ENCODE results near the gene TSEN2. TPM values are rescaled to one million over a fixed set of nuclear protein-coding genes. Genes with fewer than 3 reads are reported as not detected.

The TSEN2 gene
- total RNA-seq, 1 donor from 2014 or later: 21.3 TPM

- Histone ChIP-seq H4K20me1 (ENCODE audit: low read depth) (no peaks in the 10 kb centered on the region), H2AFZ (replicated peaks) (no peak overlapping the region), H3K4me1 (peaks cover 5% of the 10 kb centered on the region), H3K9me3 (ENCODE audit: low read depth) (no peaks in the 10 kb centered on the region), H3K4me2 (no peak overlapping the region), H3K27ac (no peak overlapping the region), H3K36me3 (no peaks in the 10 kb centered on the region), H3K9ac (no peak overlapping the region), H3K4me3 (no peak overlapping the region), H3F3A (ENCODE audit: low read depth) (no peaks in the 10 kb centered on the region), H3K27me3 (peaks cover 21% of the 10 kb centered on the region), H3K79me2 (ENCODE audit: low read depth) (no peaks in the 10 kb centered on the region)
- Mint-ChIP-seq H3K36me3 (no peaks in the 10 kb centered on the region), H3K27me3 (ENCODE audit: insufficient read depth, low read depth) (no peaks in the 10 kb centered on the region), H3K4me1 (peaks cover 5% of the 10 kb centered on the region), H3K27ac (no peak overlapping the region), H3K4me3 (no peak overlapping the region), H3K9me3 (no peaks in the 10 kb centered on the region)
- DNase-seq (ENCODE audit: low spot score): no peak
- TF ChIP-seq EZH2phosphoT487 (IDR thresholded peaks at IDR 0.05) (no peak), EZH2 (IDR thresholded peaks at IDR 0.05) (no peak), CTCF (IDR thresholded peaks at IDR 0.05) (no peak)
Measured at GRCh38 chr3:12549971-12550760, 65.9 kb downstream of the TSEN2 start.

GRCh38 chr3:12553921-12554391 is 69.7 kb downstream of the TSEN2 start:
- H3K36me3 Mint-ChIP-seq: no peaks in the 10 kb centered on the region
- no peaks in the 10 kb centered on the region for H3K36me3 ChIP-seq
- H2AFZ ChIP-seq (replicated peaks): peak overlapping the region; percentile 86
- H3K9ac ChIP-seq: no peak overlapping the region
- DNase-seq (ENCODE audit: low spot score): peak; percentile 24
- no peak overlapping the region for H3K27ac Mint-ChIP-seq
- peaks cover 18% of the 10 kb centered on the region for H4K20me1 ChIP-seq (ENCODE audit: low read depth)
- no peaks in the 10 kb centered on the region for H3K9me3 Mint-ChIP-seq
- H3K4me3 Mint-ChIP-seq: no peak overlapping the region
- H3K4me1 ChIP-seq: peaks cover 12% of the 10 kb centered on the region
- peak overlapping the region; percentile 57 for H3K4me2 ChIP-seq
- peaks cover 21% of the 10 kb centered on the region for H3K27me3 ChIP-seq
- H3K4me1 Mint-ChIP-seq: peaks cover 15% of the 10 kb centered on the region
- H3K79me2 ChIP-seq (ENCODE audit: low read depth): peaks cover 20% of the 10 kb centered on the region
- peak overlapping the region; percentile 31 for H3K4me3 ChIP-seq
- H3F3A ChIP-seq (ENCODE audit: low read depth): peaks cover 3% of the 10 kb centered on the region
- TF ChIP-seq EZH2 (IDR thresholded peaks at IDR 0.05): no peak
- no peak for TF ChIP-seq CTCF (IDR thresholded peaks at IDR 0.05)
- TF ChIP-seq EZH2phosphoT487 (IDR thresholded peaks at IDR 0.05): no peak
- no peak overlapping the region for H3K27ac ChIP-seq
- no peaks in the 10 kb centered on the region for H3K27me3 Mint-ChIP-seq (ENCODE audit: insufficient read depth, low read depth)
- H3K9me3 ChIP-seq (ENCODE audit: low read depth): no peaks in the 10 kb centered on the region

- H3K9me3 Mint-ChIP-seq: no peaks in the 10 kb centered on the region
- H3K36me3 ChIP-seq: no peaks in the 10 kb centered on the region
- TF ChIP-seq CTCF (IDR thresholded peaks at IDR 0.05) (no peak), EZH2 (IDR thresholded peaks at IDR 0.05) (no peak), EZH2phosphoT487 (IDR thresholded peaks at IDR 0.05) (no peak)
- H3K27ac Mint-ChIP-seq: peak overlapping the region; percentile 34
- peak overlapping the region; percentile 93 for H3K4me2 ChIP-seq
- H3K4me3 Mint-ChIP-seq: peak overlapping the region; percentile 86
- no peaks in the 10 kb centered on the region for H3K27me3 Mint-ChIP-seq (ENCODE audit: insufficient read depth, low read depth)
- DNase-seq (ENCODE audit: low spot score): no peak
- H3K79me2 ChIP-seq (ENCODE audit: low read depth): peaks cover 44% of the 10 kb centered on the region
- H3K27me3 ChIP-seq: peaks cover 11% of the 10 kb centered on the region
- peaks cover 40% of the 10 kb centered on the region for H4K20me1 ChIP-seq (ENCODE audit: low read depth)
- H3K4me1 Mint-ChIP-seq: peaks cover 26% of the 10 kb centered on the region
- peaks cover 3% of the 10 kb centered on the region for H3F3A ChIP-seq (ENCODE audit: low read depth)
- no peaks in the 10 kb centered on the region for H3K36me3 Mint-ChIP-seq
- H3K4me3 ChIP-seq: peak overlapping the region; percentile 70
- no peaks in the 10 kb centered on the region for H3K9me3 ChIP-seq (ENCODE audit: low read depth)
- peaks cover 12% of the 10 kb centered on the region for H3K4me1 ChIP-seq
- H3K9ac ChIP-seq: no peak overlapping the region
- H3K27ac ChIP-seq: no peak overlapping the region
- peak overlapping the region; percentile 94 for H2AFZ ChIP-seq (replicated peaks)
Measured at GRCh38 chr3:12556314-12556689, 72.0 kb downstream of the TSEN2 start.
